HG03097 (cell line): ENCODE measurements around the gene ERBIN.
"Not testable (repeated sequence)": the region's sequence is repeated elsewhere in the genome, so short reads cannot be mapped to it uniquely, and the experiment has no call there.

Experiments used
- ATAC-seq: cut with Tn5 transposase; IDR thresholded peaks from one replicate; pipeline ENCODE4 v1.9.1; 2021; ENCODE audit not compliant: unreplicated experiment, low FRiP score

ERBIN gene

DNA sequence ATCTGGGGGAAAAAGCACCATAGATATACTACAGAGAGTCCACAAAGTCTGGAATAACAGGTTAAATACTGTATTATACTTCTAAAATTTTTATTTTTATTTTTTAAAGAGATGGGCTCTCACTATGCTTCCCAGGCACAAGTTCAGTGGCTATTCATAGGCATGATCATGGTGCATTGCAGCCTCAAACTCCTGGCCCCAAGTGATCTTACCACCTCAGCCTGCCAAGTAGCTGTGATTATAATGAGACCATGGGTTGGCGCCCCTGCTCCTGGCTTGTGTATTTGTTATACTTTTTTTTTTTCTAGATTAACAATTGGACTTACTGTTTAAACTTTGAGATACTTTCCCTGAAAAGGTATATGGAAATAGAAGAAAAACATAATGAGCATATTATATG, 25.9 kb downstream of the ERBIN start:
- ATAC-seq: no peak

DNA sequence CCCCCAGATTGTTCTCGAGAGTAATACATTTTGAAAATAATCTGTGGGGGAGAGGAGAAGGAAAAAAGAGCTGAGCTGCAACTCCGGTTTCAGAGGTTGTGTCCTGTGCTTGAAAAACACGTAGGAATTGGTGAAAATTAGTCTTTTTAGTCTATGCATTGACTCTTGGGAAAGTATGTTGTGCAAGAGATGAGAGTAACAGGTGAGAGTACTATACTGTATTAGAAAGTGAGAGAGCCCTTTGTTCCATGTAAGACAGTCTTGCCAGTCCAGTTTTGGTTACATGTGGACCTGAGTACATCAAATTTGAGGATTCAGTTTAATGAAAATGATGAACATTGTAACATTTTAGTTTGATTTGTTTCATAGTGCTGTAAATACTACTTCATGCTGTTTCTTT, 27.8 kb downstream of the ERBIN start:
- no peak for ATAC-seq

GRCh38 chr5:65955746-65956145, 29.4 kb downstream of the ERBIN start:
- ATAC-seq: no peak

- not testable (repeated sequence) for ATAC-seq
These were observed 31.3 kb downstream of the ERBIN start for GRCh38 chr5:65957703-65958102.

- ATAC-seq: peak; percentile 79
These were observed 35.3 kb downstream of the ERBIN start for GRCh38 chr5:65961633-65962032.

DNA sequence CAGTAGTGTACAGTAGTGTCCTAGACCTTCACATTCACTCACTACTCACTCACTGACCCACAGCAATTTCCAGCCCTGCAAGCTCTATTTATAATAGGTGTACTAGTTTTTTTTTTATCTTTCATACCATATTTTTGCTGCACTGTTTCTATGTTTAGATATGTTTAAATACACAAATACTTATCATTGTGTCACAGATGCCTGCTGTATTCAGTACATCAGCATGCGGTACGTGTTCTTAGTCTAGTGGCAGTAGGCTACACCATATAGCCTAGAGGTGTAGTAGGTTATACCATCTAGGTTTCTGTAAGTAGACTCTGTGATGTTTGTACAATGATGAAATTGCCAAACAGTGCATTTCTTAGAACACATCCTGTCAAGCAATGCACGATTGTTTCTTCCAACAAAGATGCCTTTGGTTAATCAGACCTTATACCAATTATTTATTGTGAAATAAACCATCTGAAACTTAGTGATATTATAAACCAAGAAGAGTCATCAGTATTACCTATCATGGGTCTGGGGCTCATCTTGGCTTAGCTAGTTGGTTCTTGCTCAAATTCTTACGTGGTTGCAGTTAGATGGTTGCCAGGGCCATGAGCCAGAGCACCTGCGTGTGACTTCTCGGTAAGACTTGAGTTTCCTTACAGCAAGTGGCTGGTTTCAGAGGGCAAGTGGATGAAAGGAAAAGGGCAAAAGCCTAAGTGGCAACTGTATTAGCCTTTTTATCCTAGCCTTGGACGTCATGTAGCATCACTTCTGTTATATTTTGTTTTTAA, 41.1 kb downstream of the ERBIN start:
- ATAC-seq: no peak

DNA sequence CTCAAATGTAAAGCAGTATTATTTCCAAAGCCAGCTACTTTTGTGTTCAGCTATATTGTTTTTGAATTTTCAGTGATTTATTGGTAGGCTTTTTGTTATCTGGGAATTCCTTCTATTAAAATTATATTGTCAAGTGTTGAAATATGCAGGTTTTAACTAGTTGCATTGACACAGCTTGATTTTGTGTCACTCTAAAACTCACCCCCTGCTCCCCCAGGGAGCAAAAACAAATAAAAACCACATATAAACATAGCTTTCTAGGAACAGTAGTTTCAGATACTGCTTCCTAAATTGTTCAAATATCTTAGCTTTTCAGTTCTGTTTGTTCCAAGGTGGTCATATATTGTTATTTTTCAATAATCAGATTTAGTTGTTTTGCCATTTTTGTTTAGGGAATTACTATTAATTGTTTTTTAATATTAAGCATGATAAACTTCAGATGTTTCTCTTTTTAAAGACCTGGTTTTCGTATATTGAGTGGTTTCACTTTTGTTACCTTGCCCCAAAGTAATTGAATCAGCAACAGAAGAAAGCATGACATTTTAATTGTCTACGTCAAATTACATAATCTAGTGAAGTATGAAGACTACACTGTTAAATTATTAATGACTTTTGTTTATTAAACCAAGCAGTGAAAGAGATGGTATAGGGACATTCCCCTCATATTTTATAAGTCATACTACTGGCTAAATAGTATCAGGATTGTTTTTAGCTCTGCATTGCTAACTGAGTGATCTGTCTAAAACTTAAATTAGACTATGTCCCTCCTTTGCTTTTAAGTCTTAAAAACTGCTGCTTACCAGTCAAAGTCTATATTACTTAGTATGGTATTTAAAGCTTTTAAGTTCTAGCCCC, 43.4 kb downstream of the ERBIN start:
- no peak for ATAC-seq

DNA sequence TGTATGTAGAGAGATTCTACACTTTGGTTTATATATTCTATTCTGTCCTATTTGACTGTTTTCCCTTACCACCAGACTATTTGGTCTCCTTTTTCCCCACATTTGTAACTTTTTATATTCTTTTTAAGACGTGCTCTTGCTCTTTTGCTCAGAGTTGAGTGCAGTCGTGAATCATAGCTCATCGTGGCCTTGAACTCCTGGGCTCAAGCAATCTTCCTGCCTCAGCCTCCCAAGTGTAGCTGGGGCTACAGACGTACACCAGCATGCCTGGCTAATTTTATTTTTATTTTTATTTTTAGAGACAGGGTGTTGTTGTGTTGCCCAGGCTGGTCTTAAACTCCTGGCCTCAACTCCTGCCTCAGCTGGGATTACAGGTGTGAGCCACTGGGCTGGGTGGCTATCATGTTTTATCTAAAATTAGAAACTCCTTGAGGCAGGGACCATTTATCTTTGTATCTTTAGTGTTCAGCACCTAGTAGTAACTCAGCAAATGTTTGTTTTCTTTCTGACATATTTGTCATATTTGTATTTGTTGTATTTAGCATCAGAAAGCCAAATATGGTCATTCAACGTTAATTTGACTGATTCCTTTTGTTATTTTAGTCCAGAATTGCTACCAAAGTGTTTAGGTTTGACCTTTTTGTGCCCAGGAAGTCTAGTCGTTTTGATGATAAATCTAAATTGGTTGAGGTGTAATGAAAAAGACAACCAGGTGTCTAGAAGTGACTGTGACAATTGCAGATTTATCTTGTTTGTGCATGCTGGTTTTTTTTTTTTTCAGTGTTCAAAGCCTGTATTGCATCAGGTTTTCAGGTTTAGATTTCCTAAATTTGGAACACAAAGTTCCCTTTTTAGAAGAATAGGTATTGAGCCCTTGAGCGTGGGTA, 44.3 kb downstream of the ERBIN start:
- no peak for ATAC-seq

DNA sequence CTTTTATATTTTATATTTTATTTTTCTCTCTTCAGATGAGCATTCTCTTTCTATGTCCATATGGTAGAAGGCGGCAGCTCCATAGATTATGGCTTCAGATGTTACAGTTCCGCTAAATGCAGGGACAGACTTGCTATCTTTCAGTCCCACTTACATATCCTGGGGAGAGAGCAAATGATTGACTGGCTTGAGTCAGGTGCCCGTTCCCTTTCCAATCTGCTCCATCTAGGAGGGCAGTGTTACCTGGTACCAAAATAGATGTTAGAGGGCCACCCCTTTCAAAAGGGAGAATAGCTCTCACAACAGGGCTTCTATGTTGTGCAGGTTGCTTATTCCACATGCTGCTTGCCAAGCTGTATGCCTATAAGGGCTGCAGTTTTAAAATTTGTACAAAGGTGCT, 45.3 kb downstream of the ERBIN start:
- ATAC-seq: no peak

DNA sequence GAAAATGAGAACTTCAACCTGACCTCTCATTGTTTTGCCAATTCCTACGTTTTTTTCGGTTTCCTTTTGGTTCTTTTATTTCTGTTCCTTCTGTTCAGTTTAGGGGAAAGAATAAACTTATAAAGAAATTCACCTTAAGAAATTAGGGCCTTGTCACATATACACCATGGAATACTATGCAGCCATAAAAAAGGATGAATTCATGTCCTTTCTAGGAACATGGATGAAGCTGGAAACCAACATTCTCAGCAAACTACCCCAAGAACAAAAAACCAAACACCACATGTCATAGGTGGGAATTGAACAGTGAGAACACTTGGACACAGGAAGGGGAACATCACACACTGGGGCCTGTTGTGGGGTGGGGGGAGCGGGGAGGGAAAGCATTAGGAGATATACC, 46.5 kb downstream of the ERBIN start:
- not testable (repeated sequence) for ATAC-seq

- ATAC-seq: no peak
These were observed 51.9 kb downstream of the ERBIN start for GRCh38 chr5:65978251-65978650.

GRCh38 chr5:65981548-65981947, 55.2 kb downstream of the ERBIN start:
- no peak for ATAC-seq

GRCh38 chr5:65981969-65982619, 55.7 kb downstream of the ERBIN start:
- ATAC-seq: no peak

DNA sequence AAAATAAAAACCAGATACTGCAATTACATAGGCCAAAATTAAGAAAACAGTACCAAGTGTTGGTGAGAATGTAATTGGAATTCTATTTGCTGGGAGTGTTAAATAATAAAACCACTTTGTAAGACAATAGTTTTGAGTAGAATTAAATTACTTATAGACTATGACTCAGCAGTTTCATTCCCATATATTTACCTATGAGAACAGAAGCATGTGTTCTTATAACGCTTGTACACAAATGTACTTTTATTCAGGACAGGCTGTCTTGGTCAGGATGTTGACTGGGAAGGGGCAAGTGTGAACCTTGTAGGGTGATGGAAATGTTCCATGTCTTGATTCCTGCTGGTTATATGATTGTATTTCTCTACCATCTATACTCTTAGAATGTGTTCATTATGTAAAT, 56.3 kb downstream of the ERBIN start:
- no peak for ATAC-seq

GRCh38 chr5:65984098-65984885, 57.9 kb downstream of the ERBIN start:
- no peak for ATAC-seq

DNA sequence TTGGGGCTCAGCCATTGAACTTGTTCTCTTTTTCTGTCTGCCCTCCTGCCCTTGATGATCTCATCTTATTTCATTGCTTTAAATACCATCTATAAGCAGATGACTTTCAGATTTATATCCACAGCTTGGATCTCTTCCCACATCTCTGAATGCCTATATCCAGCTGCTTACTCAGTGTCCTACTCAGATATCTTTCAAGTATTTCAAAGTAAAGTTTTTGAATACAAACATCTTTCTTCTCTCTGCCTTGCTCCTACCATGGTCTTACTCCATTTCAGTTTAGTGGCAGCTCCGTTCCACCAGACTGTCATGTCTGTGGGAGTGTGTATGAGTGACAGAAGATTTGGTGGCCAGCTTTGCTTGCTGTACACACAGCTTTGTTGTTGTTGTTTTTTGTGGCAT, 59.7 kb downstream of the ERBIN start:
- ATAC-seq: no peak

- no peak for ATAC-seq
These were observed 60.4 kb downstream of the ERBIN start for GRCh38 chr5:65986796-65987195.

- no peak for ATAC-seq
These were observed 61.6 kb downstream of the ERBIN start for GRCh38 chr5:65987982-65988381.

DNA sequence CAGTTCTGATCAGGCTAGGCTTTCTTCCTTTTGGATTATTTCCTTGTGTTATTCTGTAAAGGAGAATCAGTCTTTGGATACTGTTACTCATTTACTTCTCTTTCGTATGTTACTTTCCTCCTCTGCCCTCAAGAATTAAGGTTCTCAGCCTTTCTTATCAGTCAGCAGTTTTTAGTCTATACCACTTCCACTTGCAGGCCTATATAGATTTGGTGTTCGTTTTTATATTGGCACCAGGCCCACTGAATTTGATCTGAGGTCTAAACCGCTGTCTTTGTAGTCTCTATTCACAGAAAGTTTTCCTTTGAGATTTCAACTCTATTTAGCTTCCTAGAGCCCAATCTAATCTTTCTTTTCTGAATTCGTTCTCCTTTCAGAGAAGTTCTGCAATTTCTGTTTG, 62.8 kb downstream of the ERBIN start:
- no peak for ATAC-seq

GRCh38 chr5:65992630-65993029, 66.3 kb downstream of the ERBIN start:
- no peak for ATAC-seq
